HG03103 (cell line): Measurements from ENCODE around the gene FNIP1.
"Not testable (repeated sequence)": the region's sequence is repeated elsewhere in the genome, so short reads cannot be mapped to it uniquely, and the experiment has no call there.

Source experiments
- ATAC-seq: cut with Tn5 transposase; IDR thresholded peaks from one replicate; pipeline ENCODE4 v1.9.1; 2021; ENCODE audit warnings: low read depth; ENCODE audit not compliant: unreplicated experiment

FNIP1 gene

DNA sequence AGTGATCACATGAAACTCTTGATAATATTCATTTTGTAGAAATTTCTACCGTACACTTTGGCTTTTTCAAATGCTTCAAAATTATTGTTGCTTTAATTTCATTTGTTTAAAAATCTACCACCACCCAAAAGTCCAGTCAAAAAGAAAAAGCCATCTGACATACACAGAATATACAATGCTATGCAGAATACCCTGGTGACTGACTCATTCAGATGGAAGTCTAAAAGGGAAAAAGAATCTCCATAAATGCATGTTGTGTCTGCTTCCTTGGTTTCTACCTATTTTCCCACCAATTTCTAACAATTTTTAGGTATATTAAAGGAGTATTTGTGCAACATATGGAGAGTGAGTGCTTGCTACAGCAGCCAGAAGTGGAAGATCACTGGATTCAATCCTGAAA is 152.4 kb downstream of the FNIP1 start:
- ATAC-seq = no peak

DNA sequence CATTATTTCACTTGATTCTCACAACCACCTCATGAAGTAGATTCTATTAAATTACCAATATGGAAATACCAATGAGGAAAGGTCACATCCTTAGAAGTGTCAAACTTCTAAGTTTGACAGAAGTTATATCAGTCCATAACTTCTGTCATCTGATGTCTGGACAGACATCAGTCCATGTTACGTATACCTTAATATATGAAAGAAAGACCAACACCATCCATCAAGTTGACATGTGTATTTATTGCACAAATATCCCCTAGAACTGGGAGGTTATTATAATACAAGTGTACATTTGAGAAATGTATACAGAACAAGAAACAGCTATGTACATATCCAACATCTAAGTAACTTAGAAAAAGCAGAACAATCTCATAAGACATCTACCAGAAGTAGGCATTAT is 155.3 kb downstream of the FNIP1 start:
- no peak for ATAC-seq

DNA sequence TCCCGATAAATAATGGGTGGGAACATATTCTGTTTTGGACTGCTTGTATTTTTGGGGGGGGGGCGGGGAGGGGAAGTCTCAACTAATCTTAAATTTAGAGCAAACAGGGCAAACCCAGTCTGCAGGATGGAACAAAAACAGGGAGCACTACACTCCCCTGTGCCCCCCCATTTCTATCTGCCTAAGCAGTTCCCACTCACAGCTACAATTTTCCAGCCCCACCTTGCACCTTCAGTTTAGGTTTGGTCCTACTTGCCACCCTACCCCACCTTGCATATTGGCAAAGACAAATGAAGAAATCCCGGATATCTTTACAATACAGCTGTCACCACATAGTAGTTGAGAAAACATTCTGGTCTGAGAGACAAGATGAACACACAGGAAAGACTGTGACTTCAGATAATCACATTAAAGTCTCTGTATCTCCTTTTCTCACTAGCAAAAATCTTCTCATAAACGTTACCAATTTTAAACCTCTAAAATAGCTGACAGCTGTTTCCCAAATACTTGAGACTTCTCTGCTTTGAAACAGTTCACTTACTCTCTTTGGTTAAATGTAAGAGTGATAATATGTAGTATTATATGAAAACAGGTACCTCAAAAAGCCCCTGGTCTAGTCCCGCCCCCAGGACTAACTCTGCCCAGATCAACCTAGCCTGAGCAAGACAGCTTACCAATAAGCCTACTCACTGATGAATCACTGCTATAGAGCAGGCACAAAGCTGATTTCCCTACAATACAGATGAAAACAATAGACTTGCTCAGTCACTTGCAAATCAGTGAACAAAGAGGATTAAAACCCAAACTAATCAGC is 156.6 kb downstream of the FNIP1 start:
- ATAC-seq = peak; percentile 39

DNA sequence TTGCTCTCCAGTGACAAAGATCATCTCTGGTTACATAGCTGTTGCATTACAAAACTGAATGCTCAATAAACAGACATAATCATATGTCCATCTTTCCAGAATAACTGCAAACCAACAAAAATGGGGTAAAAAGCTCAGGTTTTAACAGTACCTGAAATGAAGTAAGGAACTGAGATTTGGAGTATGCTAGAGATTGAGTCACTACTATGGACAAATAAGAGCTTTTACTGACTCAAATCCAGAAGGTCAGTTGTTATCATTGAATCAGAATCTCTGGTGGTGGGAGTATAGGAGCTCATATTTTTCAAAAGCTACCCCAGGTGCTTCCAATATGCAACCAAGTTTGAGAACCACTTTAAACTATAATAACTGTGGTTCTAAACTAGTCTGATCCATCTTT is 157.7 kb downstream of the FNIP1 start:
- no peak for ATAC-seq

DNA sequence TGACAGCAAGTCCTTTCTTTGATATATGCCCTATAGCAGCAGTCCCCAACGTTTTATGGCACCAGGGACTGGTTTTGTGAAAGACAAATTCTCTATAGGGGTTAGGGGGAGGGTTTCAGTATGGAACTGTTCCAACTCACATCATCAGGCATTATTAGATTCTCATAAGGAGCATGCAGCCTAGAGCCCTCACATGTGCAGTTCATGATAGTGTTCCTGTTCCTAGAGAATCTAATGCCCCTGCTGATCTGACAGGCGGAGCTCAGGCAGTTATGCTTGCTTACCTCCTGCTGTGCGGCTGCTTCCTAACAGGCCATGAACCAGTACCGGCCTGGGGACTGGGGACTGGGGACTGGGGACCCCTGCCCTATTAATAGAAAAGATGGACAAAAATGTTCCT is 159.1 kb downstream of the FNIP1 start:
- ATAC-seq = no peak

DNA sequence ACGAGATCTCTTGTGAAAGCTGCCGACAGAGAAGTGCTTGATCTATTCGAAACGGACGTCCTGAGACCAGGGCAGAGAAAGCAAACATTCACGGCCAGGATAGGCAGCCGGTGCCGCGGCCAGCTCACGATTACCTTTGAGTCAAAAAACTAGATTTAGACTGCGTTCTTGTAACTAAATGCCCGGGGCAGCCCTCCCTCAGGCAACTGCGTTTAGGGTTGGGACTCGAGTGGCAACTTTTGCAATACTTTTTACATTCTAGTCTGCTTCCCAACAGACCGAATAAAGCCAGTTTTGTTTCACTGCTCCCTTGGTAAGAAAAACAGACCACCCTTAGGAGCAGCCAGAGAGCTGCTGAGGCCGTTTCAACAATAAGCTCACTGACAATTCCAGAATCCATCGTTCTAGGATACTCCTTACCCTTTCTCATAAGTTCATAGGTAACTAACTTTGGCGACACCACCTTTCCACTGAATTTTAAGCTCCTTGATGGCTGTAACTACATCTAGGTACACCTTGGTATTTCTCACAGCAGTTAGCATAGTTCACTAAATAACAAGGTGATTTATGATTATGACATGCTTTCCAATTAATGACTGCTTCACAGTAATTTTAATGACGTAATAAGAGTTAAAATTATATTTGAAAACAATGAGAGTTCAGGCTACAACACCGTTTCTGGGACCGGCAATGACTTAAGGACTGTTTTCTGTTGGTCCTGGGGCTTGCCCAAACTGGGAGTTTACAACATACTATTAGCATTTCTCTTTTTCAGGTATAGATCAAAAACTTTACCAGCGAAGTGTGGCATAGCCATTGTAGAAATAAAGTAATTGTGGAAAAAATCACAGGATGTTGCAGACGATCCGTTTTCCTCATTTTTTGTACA is 160.9 kb downstream of the FNIP1 start:
- ATAC-seq = no peak

DNA sequence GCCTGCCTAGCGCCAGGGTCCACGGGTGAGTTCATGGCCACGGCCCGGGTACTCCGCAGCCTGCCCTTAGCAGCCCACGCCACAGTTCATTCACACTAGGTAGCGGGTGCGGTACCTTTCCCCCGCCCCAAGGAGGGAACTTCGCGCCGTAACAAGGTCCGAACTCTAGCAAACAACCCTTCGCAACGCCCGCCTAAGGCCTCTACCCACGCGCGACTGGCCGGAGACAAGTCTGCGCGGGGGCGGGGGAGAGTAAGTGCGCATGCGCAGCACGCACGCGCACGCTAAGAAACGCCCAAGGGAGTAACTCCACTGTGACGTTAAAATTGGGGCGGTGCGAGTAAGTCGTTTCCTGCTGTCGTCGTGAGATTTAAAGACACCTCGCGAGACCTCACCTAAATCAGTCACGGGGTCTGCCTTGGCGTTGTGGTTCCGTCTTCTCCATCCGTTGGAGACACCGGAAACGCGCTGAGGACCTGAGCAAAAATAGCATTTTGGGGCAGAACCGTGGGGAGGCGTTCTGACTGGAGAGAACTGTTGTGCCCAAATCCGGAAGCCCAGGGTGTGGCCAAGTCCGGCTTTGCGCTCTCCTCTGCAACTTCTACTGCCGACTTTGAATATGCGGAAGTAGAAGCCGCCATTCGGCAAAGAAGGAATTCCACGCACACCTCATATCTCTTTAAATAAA is 161.7 kb downstream of the FNIP1 start, which contains the start of gene RAPGEF6:
Gene RAPGEF6 (minus strand): TSS at position 234 of the 688 bp plus-strand sequence. CDS start 199 bp downstream, at position 35.
- ATAC-seq = peak; percentile 83

DNA sequence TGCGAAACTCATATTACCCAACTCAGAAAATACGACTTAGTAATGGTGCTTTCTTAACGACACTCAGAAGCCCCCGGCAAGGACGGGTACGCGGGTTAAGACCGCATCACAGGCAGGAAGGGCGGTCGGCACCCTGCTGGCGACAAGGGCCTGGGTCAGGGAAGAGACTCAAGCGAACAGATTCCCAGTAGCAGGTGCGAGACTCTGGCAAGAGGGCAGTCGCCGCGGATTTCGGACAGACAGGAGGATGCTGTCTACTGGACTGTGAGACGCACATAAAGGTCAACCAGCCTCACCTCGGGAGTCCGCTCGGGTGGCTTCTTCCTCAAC is 162.2 kb downstream of the FNIP1 start:
- ATAC-seq = peak; percentile 12

DNA sequence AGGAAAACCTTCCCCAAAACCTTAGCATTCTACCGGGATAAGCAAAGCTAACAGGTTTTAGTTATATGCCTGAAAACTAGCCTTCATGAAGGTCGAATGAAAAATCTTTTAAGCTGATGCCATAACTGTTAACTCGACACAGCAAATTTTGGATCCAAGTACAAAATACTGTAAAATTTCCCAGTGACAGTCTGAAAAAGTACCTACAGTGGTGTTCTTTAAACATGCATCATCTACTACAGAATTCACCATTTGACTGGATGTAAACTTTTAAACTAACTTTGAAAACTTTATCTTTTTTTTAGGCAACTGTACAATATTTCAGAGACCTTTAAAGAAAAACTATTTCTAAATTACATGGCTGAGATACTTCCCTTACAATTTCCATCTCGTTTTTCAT is 162.6 kb downstream of the FNIP1 start:
- ATAC-seq = no peak

DNA sequence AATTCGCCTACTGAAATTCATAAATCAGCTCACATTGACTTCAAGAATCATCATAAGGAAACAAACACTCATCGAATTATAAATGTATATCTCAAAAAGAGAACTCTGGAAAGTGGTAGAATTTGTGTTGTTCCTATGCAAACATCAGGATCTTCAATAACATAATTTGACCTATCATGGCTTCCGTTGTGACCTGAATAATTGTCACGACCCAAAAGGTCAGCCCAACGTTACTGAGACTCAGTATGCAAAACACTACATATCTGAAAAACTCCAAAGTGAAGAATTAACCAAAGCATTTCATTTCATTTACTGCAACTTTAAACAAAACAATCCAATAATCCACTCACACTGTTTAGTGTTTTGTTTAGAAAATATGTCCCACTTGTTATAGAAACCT is 163.0 kb downstream of the FNIP1 start:
- ATAC-seq = no peak

DNA sequence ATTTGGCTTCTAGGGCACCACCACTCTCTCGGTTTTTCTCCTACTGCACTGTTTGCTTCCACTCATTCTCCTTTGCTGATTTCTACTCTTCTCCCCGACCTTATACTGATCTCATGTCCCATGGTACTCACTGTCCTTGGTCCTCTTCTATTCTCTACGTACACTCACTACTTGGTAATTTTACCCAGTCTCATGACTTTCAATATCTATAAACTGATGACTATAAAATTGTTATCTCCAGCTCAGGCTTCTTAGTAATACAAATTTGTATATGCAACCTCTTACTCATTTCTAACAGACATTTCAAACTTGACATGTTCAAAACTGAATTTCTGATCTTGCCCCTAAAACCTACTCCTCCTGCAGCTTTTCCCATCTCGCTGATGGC is 165.9 kb downstream of the FNIP1 start:
- no peak for ATAC-seq

DNA sequence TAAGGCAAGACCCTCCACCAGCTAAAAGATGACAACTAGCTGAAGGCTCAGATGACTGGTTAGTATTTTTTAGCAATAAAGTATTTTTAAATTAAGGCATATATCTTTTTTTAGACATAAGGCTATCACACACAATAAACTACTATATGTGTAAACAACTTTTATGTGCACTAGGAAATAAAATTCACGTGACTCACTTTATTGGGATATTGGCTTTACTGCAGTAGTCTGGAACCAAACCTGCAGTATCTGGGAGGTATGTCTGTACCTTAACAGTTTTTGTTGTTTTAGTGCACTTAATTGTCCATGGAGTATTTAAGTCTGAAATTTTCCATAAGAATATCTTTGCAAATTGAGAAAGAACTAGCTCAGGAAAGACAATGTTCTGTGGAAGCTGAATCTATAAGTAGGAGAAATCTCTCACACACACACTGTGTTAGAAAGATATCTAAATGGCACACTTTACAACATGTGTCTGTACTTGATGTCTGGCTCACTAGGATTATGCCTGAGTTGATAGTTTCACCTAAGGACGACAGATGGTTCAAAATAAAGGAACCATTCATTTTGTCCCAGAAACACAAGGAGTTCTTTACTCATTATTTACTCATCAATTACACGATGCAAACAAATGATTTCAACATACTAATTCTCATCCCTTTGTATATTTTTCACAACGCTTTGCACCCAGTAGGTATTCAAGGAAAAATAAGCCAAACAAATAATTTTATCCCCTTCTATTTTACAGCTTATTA is 166.4 kb downstream of the FNIP1 start:
- ATAC-seq = no peak

DNA sequence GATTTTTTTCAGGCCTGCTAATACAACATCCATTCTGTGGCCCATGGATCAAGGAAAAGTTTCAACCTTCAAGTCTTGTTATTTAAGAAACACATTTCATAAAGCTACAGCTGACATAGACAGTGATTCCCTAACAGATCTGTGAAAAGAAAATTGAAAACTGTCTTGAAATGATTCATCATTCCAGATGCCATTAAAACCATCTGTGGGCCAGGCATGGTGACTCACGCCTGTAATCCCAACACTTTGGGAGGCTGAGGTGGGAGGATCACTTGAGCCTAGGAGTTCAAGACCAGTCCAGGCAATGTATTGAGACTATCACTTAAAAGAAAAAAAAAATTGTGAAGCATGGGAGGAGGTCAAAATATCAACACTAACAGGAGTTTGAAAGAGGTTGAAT is 167.8 kb downstream of the FNIP1 start:
- ATAC-seq = no peak

DNA sequence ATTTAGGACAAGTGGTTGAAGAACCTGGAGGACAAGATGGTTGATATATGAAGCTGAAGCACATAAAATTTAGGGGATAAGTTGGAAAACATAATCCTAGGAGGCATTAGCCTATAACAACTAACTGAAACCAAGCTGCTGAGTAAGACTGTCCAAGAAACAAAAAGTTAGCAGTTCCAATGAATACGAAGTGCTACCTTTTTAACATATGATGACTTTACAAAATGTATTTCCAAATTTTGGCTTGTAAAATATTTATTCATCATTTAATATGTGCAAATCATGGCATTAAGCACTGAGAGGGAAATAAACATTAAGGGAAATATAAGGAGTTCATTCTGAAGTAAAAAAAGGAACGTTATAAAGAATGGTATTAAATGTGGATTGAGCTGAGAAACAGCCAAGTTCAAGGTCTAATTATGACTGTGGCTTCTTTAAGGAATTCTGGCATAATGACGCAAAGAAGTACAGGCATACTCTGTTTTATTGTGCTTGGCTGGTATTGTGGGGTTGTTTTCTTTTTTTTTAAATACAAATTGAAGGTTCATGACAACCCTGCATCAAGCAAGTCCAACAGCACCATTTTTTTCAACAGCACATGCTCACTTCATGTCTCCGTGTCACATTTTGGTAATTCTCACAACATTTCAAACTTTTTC is 169.5 kb downstream of the FNIP1 start:
- ATAC-seq = no peak

DNA sequence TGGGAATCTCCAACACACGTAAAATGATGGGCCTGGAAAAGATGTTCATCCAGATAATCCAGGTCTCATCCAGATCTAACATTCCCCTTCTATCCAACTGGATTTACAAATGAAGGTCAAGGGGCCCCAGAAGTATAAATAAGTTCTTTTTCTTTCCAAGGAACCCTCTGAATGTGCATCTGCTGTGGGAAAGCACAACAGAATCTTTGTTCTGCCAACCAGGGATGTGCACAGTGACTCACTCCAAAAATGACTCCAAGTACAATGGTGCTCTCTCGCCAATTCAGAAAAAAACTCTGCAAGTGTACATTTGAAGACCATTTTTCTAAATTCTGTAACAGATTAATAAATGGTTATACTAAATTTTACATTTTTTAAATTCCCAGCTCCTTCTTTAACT is 174.2 kb downstream of the FNIP1 start:
- ATAC-seq = no peak

DNA sequence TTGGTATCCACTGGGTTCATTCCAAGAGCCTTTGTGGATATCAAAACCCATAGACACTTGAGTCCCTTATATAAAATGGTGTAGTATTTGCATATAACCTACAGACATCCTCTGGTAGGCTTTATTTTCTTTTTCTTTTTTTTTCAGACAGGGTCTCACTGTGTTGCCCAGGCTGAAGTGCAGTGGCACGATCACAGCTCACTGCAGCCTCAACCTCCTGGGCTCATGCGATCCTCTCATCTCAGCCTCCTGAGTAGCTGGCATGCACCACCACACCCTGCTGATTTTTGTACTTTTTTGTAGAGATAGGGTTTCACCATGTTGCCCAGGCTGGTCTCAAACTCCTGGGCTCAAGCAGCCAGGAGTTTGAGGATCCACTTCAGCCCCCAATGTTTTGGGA is 175.7 kb downstream of the FNIP1 start:
- ATAC-seq = not testable (repeated sequence)

DNA sequence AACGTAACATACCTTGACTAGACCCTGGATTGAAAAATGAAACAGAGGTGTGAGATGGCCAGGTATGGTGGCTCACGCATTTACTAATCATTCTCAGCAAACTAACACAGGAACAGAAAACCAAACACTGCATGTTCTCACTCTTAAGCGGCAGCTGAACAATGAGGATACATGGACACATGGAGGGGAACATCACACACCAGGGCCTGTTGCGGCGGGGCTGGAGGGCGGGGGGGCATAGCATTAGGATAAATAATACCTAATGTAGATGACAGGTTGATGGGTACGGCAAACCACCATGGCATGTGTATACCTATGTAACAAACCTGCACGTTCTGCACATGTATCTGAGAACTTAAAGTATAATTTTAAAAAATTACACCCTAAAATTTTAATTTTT is 177.7 kb downstream of the FNIP1 start:
- ATAC-seq = no peak

DNA sequence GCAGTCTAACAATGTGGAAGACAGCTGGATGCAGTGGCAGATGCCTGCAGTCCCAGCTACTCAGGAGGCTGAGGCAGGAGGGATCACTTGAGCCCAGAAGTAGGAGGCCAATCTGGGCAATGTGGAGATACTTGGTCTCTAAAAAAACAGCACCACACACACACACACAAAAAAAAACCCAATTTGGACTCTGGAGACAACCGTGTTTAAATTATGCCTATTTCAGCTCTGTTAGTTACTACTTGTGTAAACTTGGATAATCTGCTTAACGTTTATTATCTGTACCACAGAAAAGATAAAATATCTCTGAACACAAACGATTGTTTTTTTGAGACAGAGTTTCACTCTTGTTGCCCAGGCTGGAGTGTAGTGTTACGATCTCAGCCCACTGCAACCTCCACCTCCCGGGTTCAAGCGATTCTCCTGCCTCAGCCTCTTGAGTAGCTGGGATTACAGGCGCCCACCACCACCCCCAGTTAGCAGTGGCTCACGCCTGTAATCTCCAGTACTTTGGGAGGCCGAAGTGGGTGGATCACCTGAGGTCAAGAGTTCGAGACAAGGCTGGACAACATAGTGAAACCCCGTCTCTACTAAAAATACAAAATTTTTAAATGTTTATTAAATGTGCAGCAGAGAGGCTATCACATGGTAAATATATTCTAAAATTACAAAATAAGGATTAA is 179.5 kb downstream of the FNIP1 start:
- no peak for ATAC-seq

DNA sequence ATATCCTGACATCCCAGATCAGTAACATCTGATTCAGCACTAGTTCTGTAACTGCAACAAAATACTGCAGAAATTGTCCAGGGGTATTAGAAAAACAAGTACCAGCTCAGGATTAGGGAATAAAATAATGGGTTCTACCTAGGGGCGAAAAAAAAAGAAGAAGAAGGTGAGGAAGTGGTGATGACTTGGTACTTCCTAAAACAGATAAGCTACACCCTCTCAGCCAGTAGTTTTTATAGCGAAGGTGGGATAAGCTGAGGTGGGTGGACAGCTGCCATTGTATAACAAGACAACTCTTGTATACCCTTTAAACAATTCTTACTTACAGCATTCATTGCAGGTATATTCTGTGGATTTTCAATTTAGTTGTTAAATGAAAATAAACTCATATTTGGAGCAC is 180.9 kb downstream of the FNIP1 start:
- ATAC-seq = no peak
